ENCODE data around the gene MTMR10.

DNA sequence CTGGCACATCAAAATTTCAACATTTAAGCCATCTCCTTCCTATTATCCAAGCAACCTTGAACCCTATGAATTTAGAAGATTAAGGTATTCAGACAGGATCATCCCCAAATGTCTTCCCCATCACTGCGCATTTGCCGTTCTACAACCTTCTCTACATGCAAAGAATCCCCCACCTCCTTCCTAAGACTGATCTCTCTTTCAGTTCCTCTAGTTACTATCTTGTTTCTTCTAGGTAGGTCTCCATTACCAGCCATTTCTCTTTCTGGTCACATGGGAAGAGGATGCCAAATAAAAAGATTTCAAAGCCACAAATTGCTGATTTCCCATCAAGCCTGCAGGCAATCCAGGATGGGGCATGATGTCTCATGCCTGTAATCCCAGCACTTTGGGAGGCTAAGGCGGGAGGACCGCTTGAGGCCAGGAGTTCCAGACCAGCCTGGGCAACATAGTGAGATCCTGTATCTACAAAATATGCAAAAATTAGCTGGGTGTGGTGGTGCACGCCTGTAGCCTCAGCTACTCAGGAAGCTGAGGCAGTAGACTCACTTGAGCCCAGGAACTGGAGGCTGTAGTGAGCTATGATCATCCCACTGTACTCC, 29.7 kb upstream of the MTMR10 start:
- TF ChIP-seq, protein P1, sequence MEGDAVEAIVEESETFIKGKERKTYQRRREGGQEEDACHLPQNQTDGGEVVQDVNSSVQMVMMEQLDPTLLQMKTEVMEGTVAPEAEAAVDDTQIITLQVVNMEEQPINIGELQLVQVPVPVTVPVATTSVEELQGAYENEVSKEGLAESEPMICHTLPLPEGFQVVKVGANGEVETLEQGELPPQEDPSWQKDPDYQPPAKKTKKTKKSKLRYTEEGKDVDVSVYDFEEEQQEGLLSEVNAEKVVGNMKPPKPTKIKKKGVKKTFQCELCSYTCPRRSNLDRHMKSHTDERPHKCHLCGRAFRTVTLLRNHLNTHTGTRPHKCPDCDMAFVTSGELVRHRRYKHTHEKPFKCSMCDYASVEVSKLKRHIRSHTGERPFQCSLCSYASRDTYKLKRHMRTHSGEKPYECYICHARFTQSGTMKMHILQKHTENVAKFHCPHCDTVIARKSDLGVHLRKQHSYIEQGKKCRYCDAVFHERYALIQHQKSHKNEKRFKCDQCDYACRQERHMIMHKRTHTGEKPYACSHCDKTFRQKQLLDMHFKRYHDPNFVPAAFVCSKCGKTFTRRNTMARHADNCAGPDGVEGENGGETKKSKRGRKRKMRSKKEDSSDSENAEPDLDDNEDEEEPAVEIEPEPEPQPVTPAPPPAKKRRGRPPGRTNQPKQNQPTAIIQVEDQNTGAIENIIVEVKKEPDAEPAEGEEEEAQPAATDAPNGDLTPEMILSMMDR (IDR thresholded peaks at IDR 0.05), result no peak
- TF ChIP-seq POLR2A (IDR thresholded peaks at IDR 0.05), result no peak
